IMR-90 (cell line): ENCODE results near the gene REPIN1. TPM values are rescaled to one million over a fixed set of nuclear protein-coding genes. Genes with fewer than 3 reads are reported as not detected.

Source experiments
- ATAC-seq: fragments of 200-7000 bp; cut with Tn5 transposase; 2 replicates; pipeline ENCODE4 v1.9.1; 2020; ENCODE audit warnings: low read depth, mild to moderate bottlenecking, moderate library complexity
- BruUV-seq: library from RNA; stranded (reverse); fragments of 400-500 nt; replicated peaks from 2 replicates; lab custom pipeline; 2021; lab: Mats Ljungman, UMichigan
- CTCF ChIA-PET: fragments of 300-600 bp; formaldehyde crosslinking; extraction: SDS; loops from one replicate; lab custom pipeline; 2021; ENCODE audit warnings: antibody characterized with exemption; lab: Yijun Ruan, JAX
- POLR2A ChIA-PET: fragments of 300-600 bp; sonication (Branson Sonifier 250); formaldehyde crosslinking; loops from one replicate; lab custom pipeline; 2022; ENCODE audit warnings: antibody characterized with exemption; ENCODE audit not compliant: unreplicated experiment; lab: Charles Lee
- DNase-seq: peaks from one replicate; pipeline ENCODE4 v3.0.0; 2013
- H2AFZ ChIP-seq: replicated peaks from 2 replicates; pipeline ENCODE3; 2013; ENCODE audit warnings: low read length, mild to moderate bottlenecking; ENCODE audit not compliant: poor library complexity
- H2AK5ac ChIP-seq: 2 replicates; pipeline ENCODE4 v1.6.1; 2013; ENCODE audit warnings: low read depth, low read length, inconsistent platforms
- H2AK9ac ChIP-seq: replicated peaks from 2 replicates; pipeline ENCODE3; 2013; ENCODE audit warnings: mild to moderate bottlenecking, low read depth, low read length, moderate library complexity; ENCODE audit not compliant: poor library complexity
- H2BK120ac ChIP-seq: 2 replicates; pipeline ENCODE4 v1.6.1; 2013; ENCODE audit warnings: low read depth, low read length, inconsistent platforms
- H2BK15ac ChIP-seq: 3 replicates; pipeline ENCODE4 v1.6.1; 2013; ENCODE audit warnings: low read depth, low read length, inconsistent platforms
- H2BK20ac ChIP-seq: 2 replicates; pipeline ENCODE4 v1.6.1; 2013; ENCODE audit warnings: low read depth, mild to moderate bottlenecking, inconsistent platforms, low read length, moderate library complexity
- H2BK5ac ChIP-seq: 2 replicates; pipeline ENCODE4 v1.6.1; 2013; ENCODE audit warnings: mild to moderate bottlenecking, low read depth, low read length, inconsistent platforms; ENCODE audit not compliant: poor library complexity, severe bottlenecking
- H3K14ac ChIP-seq: replicated peaks from 2 replicates; pipeline ENCODE4 v1.6.1; 2013; ENCODE audit warnings: low read depth, low read length, inconsistent platforms
- H3K18ac ChIP-seq: 2 replicates; pipeline ENCODE4 v1.6.1; 2013; ENCODE audit warnings: low read depth, low read length, control low read depth
- H3K23ac ChIP-seq: 2 replicates; pipeline ENCODE4 v1.6.1; 2013; ENCODE audit warnings: low read depth, low read length, inconsistent platforms
- H3K27ac ChIP-seq: 2 replicates; pipeline ENCODE4 v1.5.1; 2013; ENCODE audit warnings: mild to moderate bottlenecking, control low read depth, low read length; ENCODE audit not compliant: insufficient read depth
- H3K27me3 ChIP-seq: 2 replicates; pipeline ENCODE4 v1.6.1; 2013; ENCODE audit warnings: low read length; ENCODE audit not compliant: control insufficient read depth, insufficient read depth
- H3K36me3 ChIP-seq: 2 replicates; pipeline ENCODE4 v1.6.1; 2013; ENCODE audit warnings: low read length, mixed read lengths; ENCODE audit not compliant: control insufficient read depth, insufficient read depth
- H3K4ac ChIP-seq: 2 replicates; pipeline ENCODE4 v1.6.1; 2013; ENCODE audit warnings: low read depth, low read length, inconsistent platforms
- H3K4me1 ChIP-seq: 2 replicates; pipeline ENCODE4 v1.6.1; 2013; ENCODE audit warnings: low read length, mixed read lengths; ENCODE audit not compliant: control insufficient read depth, insufficient read depth
- H3K4me2 ChIP-seq: 2 replicates; pipeline ENCODE4 v1.6.1; 2013; ENCODE audit warnings: low read depth, mild to moderate bottlenecking, control low read depth, low read length, moderate library complexity
- H3K4me3 ChIP-seq: 2 replicates; pipeline ENCODE4 v1.5.1; 2013; ENCODE audit warnings: low read depth, mild to moderate bottlenecking, control low read depth, low read length, moderate library complexity; ENCODE audit not compliant: insufficient read depth
- H3K56ac ChIP-seq: 2 replicates; pipeline ENCODE4 v1.6.1; 2013; ENCODE audit warnings: low read length, inconsistent platforms; ENCODE audit not compliant: insufficient read depth; ENCODE audit errors: extremely low read depth
- H3K79me1 ChIP-seq, 2 experiments: 2 replicates each; pipeline ENCODE4 v1.6.1; 2013; ENCODE audit warnings: low read length in 2 of 2, inconsistent platforms in 1 of 2, low read depth in 1 of 2
- H3K9ac ChIP-seq: 2 replicates; pipeline ENCODE4 v1.6.1; 2013; ENCODE audit warnings: low read depth, low read length, control low read depth
- H3K9me1 ChIP-seq: 2 replicates; pipeline ENCODE4 v1.6.1; 2013; ENCODE audit warnings: low read length, inconsistent platforms; ENCODE audit not compliant: insufficient read depth
- H3K9me3 ChIP-seq: 2 replicates; pipeline ENCODE4 v1.6.1; 2013; ENCODE audit warnings: low read length; ENCODE audit not compliant: control insufficient read depth, insufficient read depth
- H4K20me1 ChIP-seq: 2 replicates; pipeline ENCODE4 v1.6.1; 2013; ENCODE audit warnings: low read length, inconsistent platforms; ENCODE audit not compliant: insufficient read depth
- H4K5ac ChIP-seq: 2 replicates; pipeline ENCODE4 v1.6.1; 2013; ENCODE audit warnings: mild to moderate bottlenecking, low read depth, low read length, control low read depth
- H4K8ac ChIP-seq, 2 experiments: 2 replicates each; pipeline ENCODE4 v1.6.1; 2013; ENCODE audit warnings: low read depth in 2 of 2, low read length in 2 of 2, control low read depth in 1 of 2, inconsistent platforms in 1 of 2
- H4K91ac ChIP-seq: 2 replicates; pipeline ENCODE4 v1.6.1; 2013; ENCODE audit warnings: low read depth, low read length, inconsistent platforms; ENCODE audit not compliant: insufficient read depth
- BHLHE40 ChIP-seq: fragments of 150-350 bp; IDR thresholded peaks from 2 replicates; pipeline ENCODE4 v1.6.1; 2016; ENCODE audit warnings: mild to moderate bottlenecking, low read depth, low read length
- ELK1 ChIP-seq: fragments of 150-350 bp; IDR thresholded peaks from 2 replicates; pipeline ENCODE4 v1.6.1; 2016; ENCODE audit warnings: low read depth, mild to moderate bottlenecking, low read length, moderate library complexity, borderline replicate concordance
- FOS ChIP-seq: fragments of 150-350 bp; IDR thresholded peaks from 2 replicates; pipeline ENCODE4 v1.6.1; 2016; ENCODE audit warnings: low read depth, low read length
- MAFK ChIP-seq: IDR thresholded peaks from 2 replicates; pipeline ENCODE4 v1.6.1; 2012; ENCODE audit warnings: low read depth, low read length, improper control_type of control experiment
- MAZ ChIP-seq: IDR thresholded peaks from 2 replicates; pipeline ENCODE4 v1.6.1; 2012; ENCODE audit warnings: low read depth, mild to moderate bottlenecking, low read length, improper control_type of control experiment, moderate library complexity, borderline replicate concordance
- MXI1 ChIP-seq: IDR thresholded peaks from 2 replicates; pipeline ENCODE4 v1.6.1; 2012; ENCODE audit warnings: low read depth, mild to moderate bottlenecking, low read length, moderate library complexity, borderline replicate concordance
- NFE2L2 ChIP-seq: fragments of 150-350 bp; IDR thresholded peaks from 2 replicates; pipeline ENCODE4 v1.6.1; 2016; ENCODE audit warnings: low read depth, mild to moderate bottlenecking, low read length
- RAD21 ChIP-seq: IDR thresholded peaks from 2 replicates; pipeline ENCODE4 v1.6.1; 2012; ENCODE audit warnings: low read length, improper control_type of control experiment
- RCOR1 ChIP-seq: IDR thresholded peaks from 2 replicates; pipeline ENCODE4 v1.6.1; 2012; ENCODE audit warnings: mild to moderate bottlenecking, low read length, improper control_type of control experiment; ENCODE audit not compliant: insufficient replicate concordance
- SMC3 ChIP-seq: fragments of 150-350 bp; IDR thresholded peaks from 2 replicates; pipeline ENCODE4 v1.6.1; 2016; ENCODE audit warnings: low read depth, mild to moderate bottlenecking, antibody characterized with exemption, low read length, moderate library complexity
- WGBS, 2 experiments: methylation state at CpG; one replicate each; pipeline versions ENCODE4 v1.1.5 to v1.1.7; 2013; ENCODE audit warnings: missing lambda C conversion rate in 2 of 2; ENCODE audit not compliant: insufficient read length in 1 of 2; ENCODE audit errors: extremely low coverage in 2 of 2; 5-methylcytosine and 5-hydroxymethylcytosine counted together
- dilution Hi-C: fragments of 300-500 bp; cut with HindIII; formaldehyde crosslinking; loops from one replicate; pipeline ENCODE4 v1.14.3; 2018; ENCODE audit warnings: low sequenced_read_pairs; ENCODE audit not compliant: unreplicated experiment
- in situ Hi-C: fragments of 300-500 bp; cut with MboI; formaldehyde crosslinking; loops from 3 replicates; pipeline ENCODE4 v1.14.3; 2019; ENCODE audit warnings: low sequenced_read_pairs, inconsistent platforms, mixed read lengths
- intact Hi-C: fragments of 100-400 bp; cut with micrococcal nuclease; formaldehyde crosslinking; loops from 2 replicates; pipeline ENCODE4 v1.10.0; 2022
- polyA plus RNA-seq, 3 experiments: library from polyadenylated mRNA; depleted of rRNA; stranded (reverse); fragments of >200 nt; gene quantifications; 2 replicates each; pipeline ENCODE4 v1.2.3, GENCODE V29; 2012; ENCODE audit warnings: low replicate concordance in 1 of 3
- total RNA-seq: library from RNA; depleted of rRNA; stranded (reverse); fragments of >200 nt; gene quantifications from 2 replicates; pipeline ENCODE4 v1.2.3, GENCODE V29; 2012
- TF ChIP-seq, protein P1 (sequence below): conservative IDR thresholded peaks from 2 replicates; pipeline ENCODE4 v1.5.1; 2012; ENCODE audit warnings: mild to moderate bottlenecking, low read depth, low read length, improper control_type of control experiment

The REPIN1 gene
- total and polyA plus RNA-seq, 2 of the 4 experiments (the other 2 are of a cell fraction): 19.4 to 50.6 TPM

DNA sequence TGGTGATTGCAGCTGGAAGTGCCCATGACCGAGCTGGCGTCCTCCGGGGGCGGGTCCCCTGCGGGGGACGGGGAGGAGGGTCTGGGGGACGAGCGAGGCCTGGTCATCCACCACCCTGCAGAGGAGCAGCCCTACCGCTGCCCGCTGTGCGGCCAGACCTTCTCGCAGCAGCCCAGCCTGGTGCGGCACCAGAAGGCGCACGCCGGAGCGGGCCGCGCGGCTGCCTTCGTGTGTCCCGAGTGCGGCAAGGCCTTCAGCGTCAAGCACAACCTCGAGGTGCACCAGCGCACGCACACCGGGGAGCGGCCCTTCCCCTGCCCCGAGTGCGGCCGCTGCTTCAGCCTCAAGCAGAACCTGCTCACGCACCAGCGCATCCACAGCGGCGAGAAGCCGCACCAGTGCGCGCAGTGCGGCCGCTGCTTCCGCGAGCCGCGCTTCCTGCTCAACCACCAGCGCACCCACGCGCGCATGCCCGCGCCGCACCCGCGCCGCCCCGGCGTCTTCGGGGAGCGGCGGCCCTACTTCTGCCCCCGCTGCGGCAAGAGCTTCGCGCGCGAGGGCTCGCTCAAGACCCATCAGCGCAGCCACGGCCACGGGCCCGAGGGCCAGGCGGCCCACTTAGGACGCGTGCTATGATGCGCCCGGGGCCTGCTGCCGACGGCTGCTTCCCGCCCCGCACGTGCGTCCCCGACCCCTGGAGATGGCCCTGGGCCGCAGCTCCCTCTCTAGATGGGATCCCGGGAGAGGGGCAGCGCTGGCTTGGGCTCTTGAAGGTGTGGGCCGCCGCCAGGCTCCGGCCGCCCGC lies 39.2 kb downstream of the REPIN1 start:
- H3K36me3 ChIP-seq: no peaks in the 10 kb centered on the region; the same call in 1 of the 2 replicates
- intact Hi-C loops (no loop called here), dilution Hi-C loops (no loop called here), in situ Hi-C loops (loop anchor here (25.0 kb wide), 2 partner anchors 545 to 580 kb away; partner anchors contain the start of genes ATP6V0E2, KCNH2 and NOS3)
- H3K4ac ChIP-seq: no peak overlapping the region
- no peak overlapping the region for H2BK120ac ChIP-seq
- H4K91ac ChIP-seq: no peak overlapping the region
- H3K18ac ChIP-seq: no peak overlapping the region
- H3K27me3 ChIP-seq: no peaks in the 10 kb centered on the region
- no peak overlapping the region for H3K14ac ChIP-seq
- no peak overlapping the region for H3K56ac ChIP-seq
- no peaks in the 10 kb centered on the region for H3K9me3 ChIP-seq
- no peak overlapping the region for H3K23ac ChIP-seq
- peaks cover 20% of the 10 kb centered on the region for H3K9me1 ChIP-seq
- CTCF ChIA-PET: interaction anchor here (1.0 kb wide), 1 partner anchor 52 kb away, joined by 3 read pairs; no protein-coding TSS in a partner anchor
- ATAC-seq (no peak), DNase-seq (no peak)
- H3K27ac ChIP-seq: no peak overlapping the region
- TF ChIP-seq MAFK (no peak), FOS (no peak), SMC3 (no peak), MXI1 (no peak), RCOR1 (no peak), BHLHE40 (no peak), RAD21 (no peak), ELK1 (no peak), MAZ (no peak), NFE2L2 (no peak)
- TF ChIP-seq, protein P1, sequence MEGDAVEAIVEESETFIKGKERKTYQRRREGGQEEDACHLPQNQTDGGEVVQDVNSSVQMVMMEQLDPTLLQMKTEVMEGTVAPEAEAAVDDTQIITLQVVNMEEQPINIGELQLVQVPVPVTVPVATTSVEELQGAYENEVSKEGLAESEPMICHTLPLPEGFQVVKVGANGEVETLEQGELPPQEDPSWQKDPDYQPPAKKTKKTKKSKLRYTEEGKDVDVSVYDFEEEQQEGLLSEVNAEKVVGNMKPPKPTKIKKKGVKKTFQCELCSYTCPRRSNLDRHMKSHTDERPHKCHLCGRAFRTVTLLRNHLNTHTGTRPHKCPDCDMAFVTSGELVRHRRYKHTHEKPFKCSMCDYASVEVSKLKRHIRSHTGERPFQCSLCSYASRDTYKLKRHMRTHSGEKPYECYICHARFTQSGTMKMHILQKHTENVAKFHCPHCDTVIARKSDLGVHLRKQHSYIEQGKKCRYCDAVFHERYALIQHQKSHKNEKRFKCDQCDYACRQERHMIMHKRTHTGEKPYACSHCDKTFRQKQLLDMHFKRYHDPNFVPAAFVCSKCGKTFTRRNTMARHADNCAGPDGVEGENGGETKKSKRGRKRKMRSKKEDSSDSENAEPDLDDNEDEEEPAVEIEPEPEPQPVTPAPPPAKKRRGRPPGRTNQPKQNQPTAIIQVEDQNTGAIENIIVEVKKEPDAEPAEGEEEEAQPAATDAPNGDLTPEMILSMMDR: no peak
- H3K9ac ChIP-seq: no peak overlapping the region
- no peak overlapping the region for H2BK20ac ChIP-seq
- peaks cover 20% of the 10 kb centered on the region for H3K4me1 ChIP-seq
- no peak overlapping the region for H2BK15ac ChIP-seq
- H2AK5ac ChIP-seq: no peak overlapping the region
- no peak overlapping the region for H4K5ac ChIP-seq
- H2AK9ac ChIP-seq: no peak overlapping the region
- no peak overlapping the region for H2BK5ac ChIP-seq
- no peak overlapping the region for H4K8ac ChIP-seq
- no peaks in the 10 kb centered on the region; the same call in 1 of the 2 replicates for H4K20me1 ChIP-seq
- BruUV-seq: no TSS peak
- no peak overlapping the region for H3K4me2 ChIP-seq
- no peak overlapping the region for H3K4me3 ChIP-seq
- POLR2A ChIA-PET: no interaction called here
- H2AFZ ChIP-seq: no peak overlapping the region
- peaks cover 0 to 27% of the 10 kb centered on the region in 2 experiments; a peak in 3 of 4 replicates for H3K79me1 ChIP-seq
- WGBS, 2 experiments: 94% methylated on average over 44 of the region's 91 CpGs; no CpG with 5 or more reads in 1 of the 2 experiments
